ENCODE measurements around the gene BTN3A1.

The BTN3A1 gene

GRCh38 chr6:26380256-26380655 lies 21.8 kb upstream of the BTN3A1 start:
- DNase-seq: no peak

- no peak for DNase-seq
Measured at GRCh38 chr6:26382121-26382520, 20.0 kb upstream of the BTN3A1 start.

GRCh38 chr6:26383624-26384417 lies 18.3 kb upstream of the BTN3A1 start:
- DNase-seq: no peak

GRCh38 chr6:26385734-26386125 lies 16.3 kb upstream of the BTN3A1 start:
- no peak for DNase-seq

GRCh38 chr6:26387565-26387964 lies 14.5 kb upstream of the BTN3A1 start:
- DNase-seq: no peak

GRCh38 chr6:26388014-26388413 lies 14.1 kb upstream of the BTN3A1 start:
- no peak for DNase-seq

- no peak for DNase-seq
Measured at GRCh38 chr6:26388441-26388840, 13.6 kb upstream of the BTN3A1 start.

GRCh38 chr6:26389349-26389894 lies 12.7 kb upstream of the BTN3A1 start:
- peak; percentile 67 for DNase-seq

GRCh38 chr6:26390531-26390930 lies 11.5 kb upstream of the BTN3A1 start:
- no peak for DNase-seq

GRCh38 chr6:26392932-26393636 lies 9.0 kb upstream of the BTN3A1 start:
- no peak for DNase-seq

- DNase-seq: no peak
Measured at GRCh38 chr6:26394289-26394688, 7.8 kb upstream of the BTN3A1 start.

GRCh38 chr6:26398555-26398954 lies 3.5 kb upstream of the BTN3A1 start:
- no peak for DNase-seq

- DNase-seq: peak in 1 of 2 experiments; percentile 10
Measured at GRCh38 chr6:26400626-26401025, 1.4 kb upstream of the BTN3A1 start.

- no peak for DNase-seq
Measured at GRCh38 chr6:26401389-26401986, 587 bp upstream of the BTN3A1 start.

- no peak for DNase-seq
Measured at GRCh38 chr6:26403893-26404292, 1.8 kb downstream of the BTN3A1 start.

GRCh38 chr6:26404546-26404945 lies 2.5 kb downstream of the BTN3A1 start:
- DNase-seq: no peak

GRCh38 chr6:26408828-26409730 lies 7.0 kb downstream of the BTN3A1 start:
- DNase-seq: no peak

GRCh38 chr6:26411751-26412150 lies 9.7 kb downstream of the BTN3A1 start:
- DNase-seq: no peak

- no peak for DNase-seq
Measured at GRCh38 chr6:26412228-26412627, 10.2 kb downstream of the BTN3A1 start.

GRCh38 chr6:26412954-26413353 lies 10.9 kb downstream of the BTN3A1 start:
- DNase-seq: no peak

GRCh38 chr6:26414281-26414680 lies 12.2 kb downstream of the BTN3A1 start:
- DNase-seq: no peak

- DNase-seq: no peak
Measured at GRCh38 chr6:26415036-26415614, 13.1 kb downstream of the BTN3A1 start.
